GM12873 (cell line): Measurements from ENCODE around the gene TOR1A.

Source experiments
- TF ChIP-seq, protein P1 (sequence below): IDR thresholded peaks from 2 replicates; pipeline ENCODE4 v1.5.1; 2012; ENCODE audit warnings: low read depth, mild to moderate bottlenecking, moderate library complexity, low read length, control low read depth; ENCODE audit not compliant: insufficient read depth; ENCODE audit errors: missing control alignments

TOR1A gene

DNA sequence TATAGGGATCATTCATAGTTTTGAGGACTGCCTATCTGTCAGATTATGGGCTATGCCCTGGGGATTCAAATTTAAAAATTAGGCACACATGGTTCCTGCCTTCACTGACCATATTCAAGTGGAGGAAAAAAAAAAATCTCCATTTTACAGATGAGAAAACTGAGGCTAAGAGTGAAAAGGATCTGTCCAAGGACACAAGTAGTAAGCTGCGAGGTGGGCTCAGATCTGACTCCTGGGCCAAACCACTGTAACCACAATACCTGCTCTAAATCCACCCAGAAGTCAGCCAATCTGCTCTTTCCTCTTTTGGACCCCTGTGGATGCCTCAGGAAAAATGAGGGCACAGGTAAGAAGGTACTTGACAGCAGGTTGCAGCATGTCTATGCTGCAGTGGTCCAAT lies 2.8 kb upstream of the TOR1A start:
- TF ChIP-seq, protein P1, sequence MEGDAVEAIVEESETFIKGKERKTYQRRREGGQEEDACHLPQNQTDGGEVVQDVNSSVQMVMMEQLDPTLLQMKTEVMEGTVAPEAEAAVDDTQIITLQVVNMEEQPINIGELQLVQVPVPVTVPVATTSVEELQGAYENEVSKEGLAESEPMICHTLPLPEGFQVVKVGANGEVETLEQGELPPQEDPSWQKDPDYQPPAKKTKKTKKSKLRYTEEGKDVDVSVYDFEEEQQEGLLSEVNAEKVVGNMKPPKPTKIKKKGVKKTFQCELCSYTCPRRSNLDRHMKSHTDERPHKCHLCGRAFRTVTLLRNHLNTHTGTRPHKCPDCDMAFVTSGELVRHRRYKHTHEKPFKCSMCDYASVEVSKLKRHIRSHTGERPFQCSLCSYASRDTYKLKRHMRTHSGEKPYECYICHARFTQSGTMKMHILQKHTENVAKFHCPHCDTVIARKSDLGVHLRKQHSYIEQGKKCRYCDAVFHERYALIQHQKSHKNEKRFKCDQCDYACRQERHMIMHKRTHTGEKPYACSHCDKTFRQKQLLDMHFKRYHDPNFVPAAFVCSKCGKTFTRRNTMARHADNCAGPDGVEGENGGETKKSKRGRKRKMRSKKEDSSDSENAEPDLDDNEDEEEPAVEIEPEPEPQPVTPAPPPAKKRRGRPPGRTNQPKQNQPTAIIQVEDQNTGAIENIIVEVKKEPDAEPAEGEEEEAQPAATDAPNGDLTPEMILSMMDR, result no peak

DNA sequence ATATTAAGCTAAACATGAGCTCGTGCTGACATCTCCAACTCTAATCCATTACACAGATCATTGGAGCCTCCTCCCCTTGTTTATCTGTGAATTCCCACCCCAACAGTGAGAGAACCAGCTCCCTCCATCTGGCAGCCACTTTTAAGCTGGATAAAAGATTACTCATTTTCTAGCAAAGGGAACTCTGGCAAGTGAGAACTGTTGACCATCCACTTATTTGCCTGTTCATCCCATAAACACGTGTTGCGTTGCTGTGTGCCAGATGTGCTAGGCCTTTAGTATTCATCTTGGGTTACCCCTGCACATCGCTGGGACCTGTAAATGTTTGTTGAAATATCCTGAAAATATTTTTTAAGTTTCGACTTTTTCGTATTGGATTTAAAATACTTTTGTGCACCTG lies 2.4 kb upstream of the TOR1A start:
- TF ChIP-seq, protein P1, result no peak

DNA sequence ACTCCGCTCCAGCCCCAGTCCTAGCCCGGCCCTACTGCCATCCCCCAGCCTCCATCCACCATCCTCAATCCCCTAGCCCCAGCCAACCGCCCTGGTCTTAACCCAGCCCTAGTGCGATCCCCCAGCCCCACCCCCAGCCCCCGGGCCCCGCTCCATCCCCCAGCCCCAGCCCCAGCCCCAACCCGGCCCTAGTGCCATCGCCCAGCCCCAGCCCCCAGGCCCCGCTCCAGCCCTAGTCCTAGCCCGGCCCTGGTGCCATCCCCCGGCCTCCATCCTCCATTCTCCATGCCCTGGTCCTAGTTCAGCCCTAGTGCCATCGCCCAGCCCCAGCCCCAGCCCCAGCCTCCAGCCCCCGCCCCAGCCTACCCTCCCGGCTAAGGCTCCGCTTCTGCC lies 398 bp downstream of the TOR1A start:
- TF ChIP-seq, protein P1, result no peak

DNA sequence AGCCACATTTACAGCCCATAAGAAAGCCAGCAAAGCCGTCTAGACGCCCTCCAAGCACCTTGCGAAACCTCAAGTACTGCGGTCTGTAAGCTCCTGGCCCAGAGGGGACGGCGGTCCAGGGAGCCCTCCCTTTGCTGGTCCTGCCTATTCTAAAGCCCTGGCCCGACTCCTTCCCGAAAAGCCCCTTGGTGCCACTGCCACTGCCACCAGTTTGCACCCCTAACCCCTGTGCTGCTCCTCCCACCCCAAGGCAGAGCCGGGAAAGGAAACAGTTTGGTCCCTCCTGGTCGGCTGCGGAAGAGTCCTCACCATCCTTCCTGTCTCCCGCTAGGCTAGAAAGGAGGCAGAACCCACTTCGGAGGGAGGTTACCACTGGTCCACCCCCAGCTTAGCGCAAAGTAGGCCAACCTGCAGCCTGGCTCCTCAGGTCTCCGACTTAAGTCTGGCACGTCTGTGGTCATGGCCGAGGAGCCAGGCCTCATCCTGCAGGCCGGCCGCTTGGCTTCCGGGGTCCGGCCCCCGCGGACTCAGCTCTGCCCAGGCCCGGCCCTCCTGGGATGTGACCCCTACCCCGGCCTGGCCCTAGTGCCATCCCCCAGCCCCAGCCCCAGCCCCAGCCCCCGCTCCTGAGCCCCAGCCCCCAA lies 916 bp downstream of the TOR1A start:
- TF ChIP-seq, protein P1, result no peak

DNA sequence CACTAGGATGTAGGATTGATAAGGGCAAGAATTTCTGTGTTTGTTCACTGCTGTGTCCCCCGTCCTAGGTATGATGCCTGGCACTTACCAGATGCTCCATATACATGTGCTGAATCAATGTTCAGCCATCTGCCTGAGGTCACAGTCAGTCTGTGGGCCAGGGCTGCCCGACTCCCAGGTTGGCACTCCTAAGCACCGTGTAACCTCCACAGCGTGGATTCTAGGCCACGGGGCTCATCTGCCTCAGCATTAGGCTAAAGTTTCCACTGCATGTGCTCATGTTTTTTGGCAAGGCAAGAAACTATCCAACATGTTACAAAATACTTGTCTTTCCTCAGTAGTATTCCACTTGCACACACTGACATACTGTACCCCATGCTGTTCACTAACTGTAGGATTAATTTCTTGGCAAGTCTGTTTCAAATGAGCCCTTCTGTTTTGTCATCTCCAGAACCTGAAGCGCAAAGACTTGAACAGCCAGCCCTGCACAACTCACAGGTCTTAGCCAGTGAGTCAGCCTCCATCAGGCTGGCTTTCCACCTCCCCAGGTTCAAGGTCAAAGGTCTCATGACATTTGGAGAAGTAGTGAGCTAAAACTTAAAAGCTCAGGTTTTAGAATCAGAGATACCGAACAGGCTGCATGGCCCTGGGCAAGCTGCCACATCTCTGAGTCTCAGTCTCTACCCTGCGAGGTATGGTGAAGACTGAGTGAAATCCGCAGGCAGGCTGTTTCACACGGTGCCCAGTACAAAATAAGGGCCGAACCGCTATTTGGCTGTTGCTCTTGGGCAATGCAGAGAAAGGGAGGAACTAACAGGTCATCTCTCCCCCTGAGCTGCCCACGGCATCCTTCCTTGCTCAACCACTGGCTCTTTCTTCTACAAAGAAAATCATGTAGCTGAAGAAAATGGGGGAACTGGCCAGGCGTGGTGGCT lies 7.2 kb downstream of the TOR1A start:
- TF ChIP-seq, protein P1, result no peak

DNA sequence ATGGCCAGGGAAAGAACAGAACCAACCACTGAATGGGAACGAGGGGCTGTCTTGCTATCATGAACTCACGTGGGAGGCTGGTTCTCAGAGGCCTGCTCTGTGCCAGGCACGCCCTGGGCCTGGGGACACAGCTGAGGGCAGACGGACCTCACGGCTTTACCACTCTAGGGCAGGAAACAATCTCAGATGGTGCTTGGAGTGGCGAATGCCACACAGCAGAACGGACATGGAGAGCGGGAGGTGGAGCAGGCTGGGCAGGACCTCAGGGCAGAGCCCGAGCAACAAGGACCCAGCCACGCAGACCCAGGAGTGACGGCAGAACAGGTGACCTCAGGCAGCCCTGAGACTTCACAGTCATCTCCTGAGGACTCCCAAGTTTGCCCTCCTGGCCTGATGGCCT lies 8.7 kb downstream of the TOR1A start:
- TF ChIP-seq, protein P1, result no peak

DNA sequence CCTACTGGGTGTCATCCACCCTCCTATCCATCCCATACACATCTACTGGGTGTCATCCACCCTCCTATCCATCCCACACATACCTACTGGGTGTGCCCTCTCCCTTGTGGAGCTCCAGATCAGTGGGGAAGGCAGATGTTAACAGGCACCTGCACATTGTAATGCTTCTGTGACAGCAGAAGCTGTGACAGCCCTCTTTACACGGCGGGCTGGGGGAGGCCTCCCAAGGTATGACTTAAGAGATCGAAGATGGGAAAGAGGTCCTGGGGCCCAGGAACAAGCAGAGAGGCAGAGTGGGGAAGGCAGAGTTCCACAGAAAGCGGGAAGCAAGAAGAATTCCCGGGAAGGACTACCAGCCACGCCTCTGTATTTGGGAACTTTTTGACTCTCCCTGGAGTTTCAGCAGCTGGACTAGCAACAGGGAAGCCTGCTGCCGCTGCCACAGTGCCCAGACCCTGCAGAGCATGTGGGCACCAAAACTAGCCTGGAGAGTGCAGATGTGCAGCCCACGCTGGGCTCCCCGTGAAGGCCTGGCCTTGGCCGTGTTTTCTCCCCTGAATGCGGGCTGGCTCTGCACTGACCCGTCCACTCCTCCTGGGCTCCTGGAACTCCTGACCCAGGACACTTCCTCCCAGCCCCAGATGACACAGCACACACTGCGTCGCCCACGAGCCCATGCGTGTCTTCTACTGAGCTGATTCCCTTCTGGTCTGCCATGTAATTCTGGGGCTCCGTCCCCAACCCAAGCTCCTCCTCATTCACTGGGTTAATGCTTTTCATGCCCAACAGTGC lies 9.3 kb downstream of the TOR1A start:
- TF ChIP-seq, protein P1, result no peak
